GM20000 (cell line): ENCODE results near the gene TIAM1.

Experiments used
- DNase-seq: peaks from one replicate; pipeline ENCODE4 v3.0.0; 2012; ENCODE audit warnings: low spot score
- CTCF ChIP-seq: IDR thresholded peaks from 2 replicates; pipeline ENCODE4 v1.5.1; 2012; ENCODE audit warnings: mild to moderate bottlenecking, control low read depth; ENCODE audit errors: extremely low read depth, missing control alignments

Gene TIAM1

GRCh38 chr21:31090376-31090775, 253.7 kb downstream of the TIAM1 start:
- TF ChIP-seq CTCF = no peak

GRCh38 chr21:31088474-31088751, 255.6 kb downstream of the TIAM1 start:
- TF ChIP-seq CTCF = no peak
- no peak for DNase-seq

More at GRCh38 chr21:31090376-31090775, 253.7 kb downstream of the TIAM1 start:
- no peak for DNase-seq

GRCh38 chr21:31087639-31088473, 256.2 kb downstream of the TIAM1 start:
- no peak for DNase-seq

GRCh38 chr21:31084689-31085088, 259.4 kb downstream of the TIAM1 start:
- DNase-seq = no peak
- no peak for TF ChIP-seq CTCF

More at GRCh38 chr21:31087639-31088473, 256.2 kb downstream of the TIAM1 start:
- no peak for TF ChIP-seq CTCF

- peak; percentile 38 for DNase-seq
- TF ChIP-seq CTCF = no peak
Measured at GRCh38 chr21:31078796-31079195, 265.3 kb downstream of the TIAM1 start.

- DNase-seq = no peak
- TF ChIP-seq CTCF = no peak
Measured at GRCh38 chr21:31078216-31078615, 265.8 kb downstream of the TIAM1 start.

GRCh38 chr21:31075848-31076247, 268.2 kb downstream of the TIAM1 start:
- no peak for TF ChIP-seq CTCF
- no peak for DNase-seq
